Left lobe of liver (tissue), 2 donors: Measurements from ENCODE around the gene SKIDA1. TPM values are rescaled to one million over a fixed set of nuclear protein-coding genes. Genes with fewer than 3 reads are reported as not detected.

Source experiments
- ATAC-seq: fragments of 200-7000 bp; cut with Tn5 transposase; one replicate; pipeline ENCODE4 v1.9.1; 2020; ENCODE audit warnings: mild to moderate bottlenecking, moderate library complexity
- DNase-seq: peaks from one replicate; pipeline ENCODE4 v3.0.0-alpha.2; 2020; ENCODE audit warnings: low spot score
- total RNA-seq: library from RNA; stranded (reverse); gene quantifications from one replicate; pipeline ENCODE4 v1.2.1, GENCODE V29; 2021
- donor health status: DM: no; HTN: no; CAD: no; lungs with moderate emphysema.
- donor health status: DM: no; HTN: yes; CAD: no.

Gene SKIDA1
- total RNA-seq, 1 donor from 2014 or later, result 3.4 TPM

- ATAC-seq (no peak), DNase-seq (no peak)
Measured at GRCh38 chr10:21488246-21488956, 37.1 kb downstream of the SKIDA1 start.

- ATAC-seq (no peak), DNase-seq (no peak)
Measured at GRCh38 chr10:21487416-21488180, 37.9 kb downstream of the SKIDA1 start.

- ATAC-seq, result no peak
Measured at GRCh38 chr10:21482821-21483220, 42.7 kb downstream of the SKIDA1 start.

GRCh38 chr10:21481407-21481806 is 44.1 kb downstream of the SKIDA1 start:
- DNase-seq (peak; percentile 3), ATAC-seq (no peak)

More at GRCh38 chr10:21482821-21483220, 42.7 kb downstream of the SKIDA1 start:
- DNase-seq, result peak; percentile 5

- peak; percentile 73 for ATAC-seq
Measured at GRCh38 chr10:21479570-21480315, 45.7 kb downstream of the SKIDA1 start.

GRCh38 chr10:21475393-21475792 is 50.1 kb downstream of the SKIDA1 start:
- DNase-seq (peak; percentile 2), ATAC-seq (no peak)

More at GRCh38 chr10:21479570-21480315, 45.7 kb downstream of the SKIDA1 start:
- peak; percentile 16 for DNase-seq

GRCh38 chr10:21473541-21473940 is 51.9 kb downstream of the SKIDA1 start:
- DNase-seq (no peak), ATAC-seq (no peak)

GRCh38 chr10:21473135-21473534 is 52.3 kb downstream of the SKIDA1 start:
- ATAC-seq (no peak), DNase-seq (no peak)

GRCh38 chr10:21468086-21468485 is 57.4 kb downstream of the SKIDA1 start:
- ATAC-seq, result no peak

GRCh38 chr10:21467633-21468032 is 57.8 kb downstream of the SKIDA1 start:
- no peak for DNase-seq
- no peak for ATAC-seq

More at GRCh38 chr10:21468086-21468485, 57.4 kb downstream of the SKIDA1 start:
- DNase-seq, result no peak

- DNase-seq, result no peak
- ATAC-seq, result no peak
Measured at GRCh38 chr10:21464134-21464533, 61.3 kb downstream of the SKIDA1 start.

Other genes with a start within 250 kb of the SKIDA1 start
- gene MLLT10, start 8.6 kb upstream of the SKIDA1 start, total RNA-seq, result 19.5 TPM